HL-60 (cell line): Measurements from ENCODE around the gene HSPA1L.

Experiments
- DNase-seq, 2 experiments: peaks; one replicate each; pipeline ENCODE4 v3.0.0-alpha.2; 2010 to 2020; ENCODE audit warnings: low read depth in 1 of 2, low spot score in 1 of 2
- H3K27ac ChIP-seq: fragments of 250-450 bp; sonication (Bioruptor Pico); replicated peaks from 2 replicates; pipeline ENCODE4 v1.5.1; 2020; ENCODE audit warnings: mild to moderate bottlenecking, moderate library complexity
- H3K27me3 ChIP-seq: fragments of 250-450 bp; sonication (Bioruptor Pico); 2 replicates; pipeline ENCODE4 v1.5.1; 2021; ENCODE audit warnings: mild to moderate bottlenecking, moderate library complexity; ENCODE audit not compliant: insufficient read depth, poor library complexity, severe bottlenecking
- H3K4me3 ChIP-seq: replicated peaks from 2 replicates; pipeline ENCODE4 v1.5.1; 2011; ENCODE audit warnings: mild to moderate bottlenecking, control low read depth, low read length; ENCODE audit not compliant: insufficient read depth
- CTCF ChIP-seq: IDR thresholded peaks from one replicate; pipeline ENCODE4 v1.5.1; 2011; ENCODE audit warnings: low read length, control low read depth, inconsistent platforms; ENCODE audit not compliant: insufficient read depth
- GABPA ChIP-seq: IDR thresholded peaks from 2 replicates; pipeline ENCODE4 v1.6.1; 2012; ENCODE audit warnings: low read depth
- POLR2AphosphoS5 ChIP-seq: IDR thresholded peaks from 2 replicates; pipeline ENCODE4 v1.6.1; 2012; ENCODE audit warnings: low read depth
- SPI1 ChIP-seq: IDR thresholded peaks from 2 replicates; pipeline ENCODE4 v1.6.1; 2012; ENCODE audit warnings: low read depth, mild to moderate bottlenecking, borderline replicate concordance
- TF ChIP-seq, protein P1 (sequence below): IDR thresholded peaks from 2 replicates; pipeline ENCODE4 v1.6.1; 2012; ENCODE audit warnings: low read depth; ENCODE audit not compliant: insufficient replicate concordance

HSPA1L gene

DNA sequence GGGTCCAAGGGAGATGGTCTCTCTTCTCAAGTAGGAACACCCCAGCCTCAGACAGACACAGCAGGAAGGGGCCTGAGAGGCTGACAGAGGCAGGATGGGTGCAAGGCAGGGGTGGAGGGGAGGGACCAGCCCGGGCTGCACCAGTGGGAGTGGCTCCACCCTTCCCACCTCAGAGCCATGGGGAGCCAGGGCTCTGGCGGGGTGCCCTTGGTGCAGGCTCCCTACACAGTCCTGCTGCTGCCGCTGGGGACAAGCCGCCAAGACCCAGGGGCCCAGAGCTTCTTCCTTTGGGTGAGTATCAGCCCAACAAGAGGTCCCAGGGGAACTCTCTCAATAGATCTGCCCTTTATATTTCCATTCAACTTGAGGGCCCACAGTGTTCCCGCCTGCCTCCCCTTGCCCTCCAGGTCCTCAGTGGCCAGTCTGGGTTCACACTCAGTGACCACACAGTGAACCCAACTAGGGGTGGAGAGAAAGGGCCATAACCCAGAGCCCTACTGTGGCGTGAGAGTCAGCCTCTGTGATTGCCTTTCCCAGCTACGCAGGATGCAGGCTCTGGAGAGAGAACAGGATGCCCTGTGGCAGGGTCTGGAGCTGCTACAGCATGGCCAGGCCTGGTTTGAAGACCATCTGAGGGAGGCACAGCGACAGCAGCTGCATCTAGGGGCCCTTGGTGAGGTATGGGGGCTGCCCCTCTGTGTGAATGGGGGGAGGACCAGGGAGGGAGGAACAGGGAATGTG lies 52.0 kb downstream of the HSPA1L start:
- Histone ChIP-seq H3K4me3 (no peak overlapping the region), H3K27ac (no peak overlapping the region), H3K27me3 (no peaks in the 10 kb centered on the region)
- TF ChIP-seq CTCF = no peak
- TF ChIP-seq, protein P1, sequence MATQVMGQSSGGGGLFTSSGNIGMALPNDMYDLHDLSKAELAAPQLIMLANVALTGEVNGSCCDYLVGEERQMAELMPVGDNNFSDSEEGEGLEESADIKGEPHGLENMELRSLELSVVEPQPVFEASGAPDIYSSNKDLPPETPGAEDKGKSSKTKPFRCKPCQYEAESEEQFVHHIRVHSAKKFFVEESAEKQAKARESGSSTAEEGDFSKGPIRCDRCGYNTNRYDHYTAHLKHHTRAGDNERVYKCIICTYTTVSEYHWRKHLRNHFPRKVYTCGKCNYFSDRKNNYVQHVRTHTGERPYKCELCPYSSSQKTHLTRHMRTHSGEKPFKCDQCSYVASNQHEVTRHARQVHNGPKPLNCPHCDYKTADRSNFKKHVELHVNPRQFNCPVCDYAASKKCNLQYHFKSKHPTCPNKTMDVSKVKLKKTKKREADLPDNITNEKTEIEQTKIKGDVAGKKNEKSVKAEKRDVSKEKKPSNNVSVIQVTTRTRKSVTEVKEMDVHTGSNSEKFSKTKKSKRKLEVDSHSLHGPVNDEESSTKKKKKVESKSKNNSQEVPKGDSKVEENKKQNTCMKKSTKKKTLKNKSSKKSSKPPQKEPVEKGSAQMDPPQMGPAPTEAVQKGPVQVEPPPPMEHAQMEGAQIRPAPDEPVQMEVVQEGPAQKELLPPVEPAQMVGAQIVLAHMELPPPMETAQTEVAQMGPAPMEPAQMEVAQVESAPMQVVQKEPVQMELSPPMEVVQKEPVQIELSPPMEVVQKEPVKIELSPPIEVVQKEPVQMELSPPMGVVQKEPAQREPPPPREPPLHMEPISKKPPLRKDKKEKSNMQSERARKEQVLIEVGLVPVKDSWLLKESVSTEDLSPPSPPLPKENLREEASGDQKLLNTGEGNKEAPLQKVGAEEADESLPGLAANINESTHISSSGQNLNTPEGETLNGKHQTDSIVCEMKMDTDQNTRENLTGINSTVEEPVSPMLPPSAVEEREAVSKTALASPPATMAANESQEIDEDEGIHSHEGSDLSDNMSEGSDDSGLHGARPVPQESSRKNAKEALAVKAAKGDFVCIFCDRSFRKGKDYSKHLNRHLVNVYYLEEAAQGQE = no peak
- no peak for TF ChIP-seq SPI1
- TF ChIP-seq POLR2AphosphoS5 = no peak
- no peak for TF ChIP-seq GABPA
- no peak for DNase-seq

DNA sequence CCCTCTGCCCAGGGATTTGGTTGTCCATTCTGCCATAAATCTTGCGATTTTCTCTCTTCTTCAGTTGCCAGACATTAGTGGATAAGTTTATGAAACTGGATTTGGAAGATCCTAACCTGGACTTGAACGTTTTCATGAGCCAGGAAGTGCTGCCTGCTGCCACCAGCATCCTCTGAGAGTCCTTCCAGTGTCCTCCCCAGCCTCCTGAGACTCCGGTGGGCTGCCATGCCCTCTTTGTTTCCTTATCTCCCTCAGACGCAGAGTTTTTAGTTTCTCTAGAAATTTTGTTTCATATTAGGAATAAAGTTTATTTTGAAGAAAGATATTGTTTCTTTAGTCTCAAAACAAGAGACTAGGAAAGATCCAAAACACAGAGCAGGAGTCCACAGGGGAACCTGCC lies 52.7 kb downstream of the HSPA1L start, which contains the start of gene SAPCD1:
Gene SAPCD1, plus strand, starts transcription at position 301 of the 400 bp plus-strand sequence. CDS start 399 bp downstream, outside the sequence.
- no peaks in the 10 kb centered on the region for H3K27me3 ChIP-seq
- TF ChIP-seq POLR2AphosphoS5 = no peak
- TF ChIP-seq SPI1 = no peak
- TF ChIP-seq, protein P1 = no peak
- no peak for TF ChIP-seq CTCF
- TF ChIP-seq GABPA = no peak

GRCh38 chr6:31761343-31761742 lies 53.7 kb downstream of the HSPA1L start:
- no peak overlapping the region for H3K4me3 ChIP-seq
- no peak for DNase-seq
- no peak for TF ChIP-seq GABPA
- TF ChIP-seq SPI1 = no peak
- no peak for TF ChIP-seq POLR2AphosphoS5
- TF ChIP-seq, protein P1 = no peak
- no peak for TF ChIP-seq CTCF

More for the DNA sequence above, 52.7 kb downstream of the HSPA1L start, which contains the start of gene SAPCD1:
- Histone ChIP-seq H3K27ac (no peak within 1 kb of the TSS), H3K4me3 (no peak within 1 kb of the TSS)
- no peak for DNase-seq

More at GRCh38 chr6:31761343-31761742, 53.7 kb downstream of the HSPA1L start:
- no peak overlapping the region for H3K27ac ChIP-seq
- H3K27me3 ChIP-seq = no peaks in the 10 kb centered on the region
